Karpas-422 (cell line): ENCODE data around the gene BCL2L12. TPM values are rescaled to one million over a fixed set of nuclear protein-coding genes. Genes with fewer than 3 reads are reported as not detected.

Experiments
- DNase-seq: peaks from one replicate; pipeline ENCODE4 v3.0.0-alpha.2; 2015
- H2AFZ ChIP-seq: fragments of 200-600 bp; sonication (generic); 2 replicates; pipeline ENCODE4 v1.6.1; 2014; ENCODE audit warnings: antibody characterized with exemption, low read length, mixed read lengths
- H3K27ac ChIP-seq: fragments of 200-600 bp; sonication (generic); 2 replicates; pipeline ENCODE4 v1.5.1; 2014; ENCODE audit warnings: mild to moderate bottlenecking, low read length, moderate library complexity
- H3K27me3 ChIP-seq: fragments of 200-600 bp; sonication (generic); 2 replicates; pipeline ENCODE4 v1.6.1; 2014; ENCODE audit warnings: low read length, mixed read lengths
- H3K36me3 ChIP-seq: fragments of 200-600 bp; sonication (generic); 2 replicates; pipeline ENCODE4 v1.6.1; 2014; ENCODE audit warnings: low read length, mixed read lengths; ENCODE audit not compliant: insufficient read depth
- H3K4me1 ChIP-seq: fragments of 200-600 bp; sonication (generic); 2 replicates; pipeline ENCODE4 v1.6.1; 2014; ENCODE audit warnings: mild to moderate bottlenecking, low read length, mixed read lengths
- H3K4me2 ChIP-seq: fragments of 200-600 bp; sonication (generic); 2 replicates; pipeline ENCODE4 v1.6.1; 2014; ENCODE audit warnings: low read length, low read depth, mild to moderate bottlenecking; ENCODE audit not compliant: poor library complexity, severe bottlenecking
- H3K4me3 ChIP-seq: fragments of 200-600 bp; sonication (generic); 2 replicates; pipeline ENCODE4 v1.5.1; 2014; ENCODE audit warnings: mild to moderate bottlenecking, antibody characterized with exemption, low read length, mixed read lengths
- H3K79me2 ChIP-seq: fragments of 200-600 bp; sonication (generic); 2 replicates; pipeline ENCODE4 v1.6.1; 2014; ENCODE audit warnings: mild to moderate bottlenecking, low read length, mixed read lengths
- H3K9ac ChIP-seq: fragments of 200-600 bp; sonication (generic); 2 replicates; pipeline ENCODE4 v1.6.0; 2014; ENCODE audit warnings: low read length
- H3K9me2 ChIP-seq: fragments of 200-600 bp; sonication (generic), shearing (Covaris generic); replicated peaks from 2 replicates; pipeline ENCODE4 v1.6.0; 2014; ENCODE audit warnings: mild to moderate bottlenecking, low read length, moderate library complexity; ENCODE audit not compliant: insufficient read depth
- H3K9me3 ChIP-seq: fragments of 300-700, 200-600 bp; sonication (generic); 2 replicates; pipeline ENCODE4 v1.6.1; 2014; ENCODE audit warnings: low read length, mixed read lengths
- H4K20me1 ChIP-seq: fragments of 200-600 bp; sonication (generic); 2 replicates; pipeline ENCODE4 v1.6.1; 2014; ENCODE audit warnings: mild to moderate bottlenecking, antibody characterized with exemption, low read length, low read depth; ENCODE audit not compliant: insufficient read depth
- total RNA-seq: library from RNA; depleted of rRNA; stranded (reverse); fragments of >200 nt; shearing (Covaris generic); gene quantifications from 2 replicates; pipeline ENCODE4 v1.2.3, GENCODE V29; 2014; ENCODE audit warnings: low replicate concordance

The BCL2L12 gene
- total RNA-seq, 1 experiment from 2014 or later = 25.6 TPM

- no peaks in the 10 kb centered on the region for H3K9me2 ChIP-seq
- H4K20me1 ChIP-seq = peaks cover 64% of the 10 kb centered on the region
- no peaks in the 10 kb centered on the region for H3K9me3 ChIP-seq
- H3K27ac ChIP-seq = no peak overlapping the region
- H3K9ac ChIP-seq = no peak overlapping the region
- H3K27me3 ChIP-seq = no peaks in the 10 kb centered on the region
- H3K4me1 ChIP-seq = peaks cover 29% of the 10 kb centered on the region
- H3K4me2 ChIP-seq = no peak overlapping the region
- H3K79me2 ChIP-seq = peaks cover 50% of the 10 kb centered on the region
- H2AFZ ChIP-seq = no peak overlapping the region
- H3K36me3 ChIP-seq = peaks cover 46% of the 10 kb centered on the region
- H3K4me3 ChIP-seq = no peak overlapping the region
- peak; percentile 39 for DNase-seq
Observed at GRCh38 chr19:49682274-49682673, 16.5 kb downstream of the BCL2L12 start.

GRCh38 chr19:49683814-49684250 is 18.1 kb downstream of the BCL2L12 start:
- Histone ChIP-seq H3K27ac (no peak overlapping the region), H3K9ac (no peak overlapping the region), H3K9me2 (no peaks in the 10 kb centered on the region), H3K4me3 (no peak overlapping the region), H2AFZ (no peak overlapping the region), H3K27me3 (no peaks in the 10 kb centered on the region), H3K79me2 (peaks cover 34% of the 10 kb centered on the region), H3K4me2 (no peak overlapping the region), H3K9me3 (no peaks in the 10 kb centered on the region), H3K36me3 (peaks cover 46% of the 10 kb centered on the region), H4K20me1 (peaks cover 57% of the 10 kb centered on the region), H3K4me1 (peaks cover 23% of the 10 kb centered on the region)
- DNase-seq = no peak

- peaks cover 17% of the 10 kb centered on the region for H3K4me1 ChIP-seq
- H3K79me2 ChIP-seq = peaks cover 28% of the 10 kb centered on the region
- no peak overlapping the region for H3K27ac ChIP-seq
- peaks cover 52% of the 10 kb centered on the region for H4K20me1 ChIP-seq
- no peak overlapping the region for H3K9ac ChIP-seq
- no peaks in the 10 kb centered on the region for H3K27me3 ChIP-seq
- peak; percentile 87 for DNase-seq
- H2AFZ ChIP-seq = no peak overlapping the region
- H3K4me2 ChIP-seq = no peak overlapping the region
- H3K4me3 ChIP-seq = no peak overlapping the region
- H3K9me3 ChIP-seq = no peaks in the 10 kb centered on the region
- H3K9me2 ChIP-seq = no peaks in the 10 kb centered on the region
- H3K36me3 ChIP-seq = peaks cover 46% of the 10 kb centered on the region
Observed at GRCh38 chr19:49684251-49684982, 18.7 kb downstream of the BCL2L12 start.

DNA sequence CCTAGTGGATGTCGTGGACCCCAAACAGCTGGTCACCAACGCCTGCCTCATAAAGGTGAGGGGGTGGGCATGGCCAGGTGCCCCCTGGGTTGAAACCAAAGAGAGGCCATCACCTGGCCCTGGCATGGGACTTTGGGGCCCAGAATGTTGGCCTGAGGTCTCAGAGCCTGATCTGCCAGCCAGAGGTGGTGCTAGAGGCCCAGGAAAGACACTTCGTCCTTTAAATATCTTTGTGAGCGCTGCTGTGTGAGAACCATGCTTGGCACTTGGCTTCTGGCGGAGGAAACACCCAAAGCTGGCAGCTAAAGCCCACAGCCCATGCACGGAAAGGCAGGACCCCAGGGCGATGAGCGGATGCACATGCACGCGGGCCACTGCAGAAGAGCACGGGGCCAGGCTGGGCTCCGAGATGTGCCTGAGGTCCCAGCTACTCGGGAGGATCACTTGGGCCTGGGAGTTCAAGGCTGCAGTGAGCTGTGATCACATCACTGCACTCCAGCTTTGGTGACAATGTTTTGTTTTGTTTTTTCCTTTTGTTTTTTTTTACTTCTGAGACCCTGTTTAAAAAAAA is 19.3 kb downstream of the BCL2L12 start:
- Histone ChIP-seq H4K20me1 (peaks cover 45% of the 10 kb centered on the region), H3K36me3 (peaks cover 46% of the 10 kb centered on the region)

GRCh38 chr19:49685845-49686332 is 20.2 kb downstream of the BCL2L12 start:
- H3K4me3 ChIP-seq = no peak overlapping the region
- H4K20me1 ChIP-seq = peaks cover 40% of the 10 kb centered on the region
- H2AFZ ChIP-seq = no peak overlapping the region
- H3K79me2 ChIP-seq = peaks cover 14% of the 10 kb centered on the region
- H3K36me3 ChIP-seq = peaks cover 45% of the 10 kb centered on the region
- peaks cover 3% of the 10 kb centered on the region for H3K4me1 ChIP-seq
- no peak overlapping the region for H3K9ac ChIP-seq
- H3K9me2 ChIP-seq = no peaks in the 10 kb centered on the region
- no peaks in the 10 kb centered on the region for H3K27me3 ChIP-seq
- H3K9me3 ChIP-seq = no peaks in the 10 kb centered on the region
- no peak overlapping the region for H3K27ac ChIP-seq
- H3K4me2 ChIP-seq = no peak overlapping the region
- no peak for DNase-seq

More for the DNA sequence above, 19.3 kb downstream of the BCL2L12 start:
- Histone ChIP-seq H3K4me1 (peaks cover 11% of the 10 kb centered on the region), H3K4me3 (no peak overlapping the region), H3K4me2 (no peak overlapping the region), H3K27ac (no peak overlapping the region), H3K9ac (no peak overlapping the region), H3K9me2 (no peaks in the 10 kb centered on the region), H3K79me2 (peaks cover 22% of the 10 kb centered on the region), H3K27me3 (no peaks in the 10 kb centered on the region), H2AFZ (no peak overlapping the region), H3K9me3 (no peaks in the 10 kb centered on the region)
- no peak for DNase-seq

GRCh38 chr19:49686503-49687088 is 20.9 kb downstream of the BCL2L12 start:
- Histone ChIP-seq H4K20me1 (peaks cover 35% of the 10 kb centered on the region), H3K4me1 (no peaks in the 10 kb centered on the region), H3K9me2 (no peaks in the 10 kb centered on the region), H3K9ac (no peak overlapping the region), H2AFZ (no peak overlapping the region), H3K27me3 (no peaks in the 10 kb centered on the region), H3K27ac (no peak overlapping the region), H3K4me3 (no peak overlapping the region), H3K36me3 (peaks cover 40% of the 10 kb centered on the region), H3K4me2 (no peak overlapping the region), H3K9me3 (no peaks in the 10 kb centered on the region), H3K79me2 (peaks cover 9% of the 10 kb centered on the region)
- no peak for DNase-seq

DNA sequence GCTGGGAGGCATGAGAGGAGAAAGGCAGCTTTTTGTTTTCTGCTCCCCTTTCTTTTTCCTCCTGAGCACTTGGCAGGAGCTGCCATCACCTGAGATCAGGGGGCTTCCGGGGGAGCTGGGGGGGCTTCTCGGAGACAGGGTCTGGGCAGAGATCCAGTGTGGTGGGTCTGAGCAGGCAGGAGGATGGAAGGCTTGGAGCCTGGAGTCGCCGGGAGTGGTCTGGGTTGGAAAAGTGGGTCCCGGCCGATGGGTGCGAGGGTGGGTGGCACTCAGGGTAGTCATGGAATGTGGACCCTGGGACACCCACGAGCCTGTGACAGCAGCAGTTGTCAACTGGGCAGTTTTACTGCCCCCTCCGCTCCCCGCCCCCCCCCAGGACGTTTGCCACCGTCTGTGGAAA is 21.4 kb downstream of the BCL2L12 start:
- Histone ChIP-seq H3K79me2 (peaks cover 4% of the 10 kb centered on the region), H3K4me3 (no peak overlapping the region), H3K36me3 (peaks cover 35% of the 10 kb centered on the region), H3K4me2 (no peak overlapping the region), H3K9me2 (no peaks in the 10 kb centered on the region), H2AFZ (no peak overlapping the region), H3K27me3 (no peaks in the 10 kb centered on the region), H4K20me1 (peaks cover 30% of the 10 kb centered on the region), H3K4me1 (no peaks in the 10 kb centered on the region), H3K9ac (no peak overlapping the region), H3K9me3 (no peaks in the 10 kb centered on the region), H3K27ac (no peak overlapping the region)
- DNase-seq = no peak

- no peak overlapping the region for H3K4me2 ChIP-seq
Observed at GRCh38 chr19:49687566-49688316, 22.0 kb downstream of the BCL2L12 start.

More at GRCh38 chr19:49687566-49688316, 22.0 kb downstream of the BCL2L12 start:
- Histone ChIP-seq H3K9me2 (no peaks in the 10 kb centered on the region), H3K9ac (no peak overlapping the region), H3K4me3 (no peak overlapping the region), H3K27me3 (no peaks in the 10 kb centered on the region), H3K9me3 (no peaks in the 10 kb centered on the region), H3K27ac (no peak overlapping the region), H3K4me1 (no peaks in the 10 kb centered on the region), H4K20me1 (peaks cover 29% of the 10 kb centered on the region; the same call in 1 of the 2 replicates), H2AFZ (no peak overlapping the region), H3K36me3 (peaks cover 30% of the 10 kb centered on the region), H3K79me2 (no peaks in the 10 kb centered on the region; the same call in 1 of the 2 replicates)
- no peak for DNase-seq
